Measurements from ENCODE around the gene PARD3B.

GRCh38 chr2:204496779-204497178 is 48.5 kb upstream of the PARD3B start:
- TF ChIP-seq, protein P1, sequence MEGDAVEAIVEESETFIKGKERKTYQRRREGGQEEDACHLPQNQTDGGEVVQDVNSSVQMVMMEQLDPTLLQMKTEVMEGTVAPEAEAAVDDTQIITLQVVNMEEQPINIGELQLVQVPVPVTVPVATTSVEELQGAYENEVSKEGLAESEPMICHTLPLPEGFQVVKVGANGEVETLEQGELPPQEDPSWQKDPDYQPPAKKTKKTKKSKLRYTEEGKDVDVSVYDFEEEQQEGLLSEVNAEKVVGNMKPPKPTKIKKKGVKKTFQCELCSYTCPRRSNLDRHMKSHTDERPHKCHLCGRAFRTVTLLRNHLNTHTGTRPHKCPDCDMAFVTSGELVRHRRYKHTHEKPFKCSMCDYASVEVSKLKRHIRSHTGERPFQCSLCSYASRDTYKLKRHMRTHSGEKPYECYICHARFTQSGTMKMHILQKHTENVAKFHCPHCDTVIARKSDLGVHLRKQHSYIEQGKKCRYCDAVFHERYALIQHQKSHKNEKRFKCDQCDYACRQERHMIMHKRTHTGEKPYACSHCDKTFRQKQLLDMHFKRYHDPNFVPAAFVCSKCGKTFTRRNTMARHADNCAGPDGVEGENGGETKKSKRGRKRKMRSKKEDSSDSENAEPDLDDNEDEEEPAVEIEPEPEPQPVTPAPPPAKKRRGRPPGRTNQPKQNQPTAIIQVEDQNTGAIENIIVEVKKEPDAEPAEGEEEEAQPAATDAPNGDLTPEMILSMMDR (IDR thresholded peaks at IDR 0.05; ENCODE audit: insufficient read depth, low read length, poor library complexity, severe bottlenecking): no peak
- no peak for TF ChIP-seq EZH2phosphoT487 (conservative IDR thresholded peaks at IDR 0.05; ENCODE audit: low read length)

All from SU-DHL-6 (cell line).